Measurements from ENCODE around the gene ICOS.
"Not testable (repeated sequence)": the region's sequence is repeated elsewhere in the genome, so short reads cannot be mapped to it uniquely, and the experiment has no call there.

ICOS gene

DNA sequence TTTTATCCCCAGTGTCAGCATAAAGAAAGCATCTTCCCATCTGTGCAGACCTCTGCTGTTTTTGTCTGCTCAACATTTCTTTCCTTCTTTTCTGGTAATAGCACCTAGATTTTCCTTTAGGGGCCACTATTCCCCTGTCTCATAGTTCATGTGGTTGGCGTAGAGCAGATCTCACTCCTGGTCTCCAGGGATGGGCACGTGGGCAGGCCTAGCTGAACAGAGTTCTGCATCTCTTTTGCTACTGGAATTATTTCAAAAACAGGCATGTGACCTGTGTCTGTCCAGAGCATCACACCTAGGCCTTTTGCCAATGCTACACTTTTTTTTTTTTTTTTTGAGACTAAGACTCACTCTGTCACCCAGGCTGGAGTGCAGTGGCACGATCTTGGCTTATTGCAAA lies 17.7 kb upstream of the ICOS start:
- no peak for DNase-seq

DNA sequence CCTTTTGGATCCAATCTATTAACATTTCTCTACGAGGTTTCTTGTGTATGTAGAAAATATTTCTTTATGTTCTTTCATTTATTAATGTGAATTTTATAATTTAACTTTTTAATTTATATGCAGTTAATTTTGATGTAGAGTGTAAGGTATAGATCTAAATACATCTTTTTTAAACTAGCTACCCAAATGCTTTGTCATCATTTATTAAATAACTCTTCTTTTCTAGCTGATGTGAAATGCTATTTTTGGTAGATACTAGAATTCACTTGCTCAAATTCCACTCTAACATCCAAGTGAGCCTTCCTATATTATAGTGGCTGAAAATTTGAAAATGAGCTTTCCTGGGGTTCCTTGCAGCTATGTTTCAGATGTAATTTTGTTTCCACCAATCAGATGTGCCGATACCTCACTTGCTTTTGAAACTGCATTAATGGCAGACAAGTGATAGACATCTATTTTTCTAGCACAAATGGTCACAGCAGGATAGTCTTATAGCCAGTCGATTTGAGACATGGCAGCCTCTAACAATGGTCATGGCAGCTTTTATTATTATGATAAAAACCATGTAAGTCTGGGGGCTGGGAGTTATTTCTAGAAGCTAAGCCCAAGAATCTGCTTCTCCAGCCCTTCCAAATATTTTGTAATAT lies 10.9 kb upstream of the ICOS start:
- DNase-seq = no peak

DNA sequence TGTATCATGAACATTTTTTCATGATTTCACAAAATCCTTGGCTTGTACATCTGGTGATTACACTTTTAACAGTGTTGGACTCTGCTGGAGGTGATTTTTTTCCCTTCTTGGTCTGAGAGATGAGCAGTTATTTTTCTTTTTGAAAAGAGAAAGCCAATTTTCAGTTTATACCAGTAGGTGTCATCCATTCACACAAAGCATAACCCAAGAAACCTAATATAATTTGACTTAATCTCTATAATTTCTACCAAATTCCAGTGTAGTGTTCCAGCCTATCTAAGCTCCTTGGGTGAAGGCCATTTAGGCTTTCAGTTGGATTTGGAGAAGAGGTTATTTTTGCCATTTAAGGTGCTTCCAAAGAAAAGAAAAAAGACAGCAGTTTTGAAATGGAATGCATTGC lies 7.7 kb upstream of the ICOS start:
- DNase-seq = no peak

DNA sequence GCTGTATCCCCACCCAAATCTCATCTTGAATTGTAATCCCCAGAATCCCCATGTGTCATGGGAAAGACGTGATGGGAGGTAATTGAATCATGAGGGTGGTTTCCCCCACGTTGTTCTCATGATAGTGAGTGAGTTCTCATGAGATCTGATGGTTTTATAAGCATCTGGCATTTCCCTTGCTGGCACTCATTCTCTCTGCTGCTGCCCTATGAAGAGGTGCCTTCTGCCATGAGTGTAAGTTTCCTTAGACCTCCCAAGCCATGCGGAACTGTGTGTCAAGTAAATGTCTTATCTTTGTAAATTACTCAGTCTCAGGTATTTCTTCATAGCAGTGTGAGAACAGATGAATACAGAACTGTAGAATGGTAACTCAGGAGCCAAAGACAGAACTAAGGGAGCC lies 5.3 kb upstream of the ICOS start:
- not testable (repeated sequence) for DNase-seq

DNA sequence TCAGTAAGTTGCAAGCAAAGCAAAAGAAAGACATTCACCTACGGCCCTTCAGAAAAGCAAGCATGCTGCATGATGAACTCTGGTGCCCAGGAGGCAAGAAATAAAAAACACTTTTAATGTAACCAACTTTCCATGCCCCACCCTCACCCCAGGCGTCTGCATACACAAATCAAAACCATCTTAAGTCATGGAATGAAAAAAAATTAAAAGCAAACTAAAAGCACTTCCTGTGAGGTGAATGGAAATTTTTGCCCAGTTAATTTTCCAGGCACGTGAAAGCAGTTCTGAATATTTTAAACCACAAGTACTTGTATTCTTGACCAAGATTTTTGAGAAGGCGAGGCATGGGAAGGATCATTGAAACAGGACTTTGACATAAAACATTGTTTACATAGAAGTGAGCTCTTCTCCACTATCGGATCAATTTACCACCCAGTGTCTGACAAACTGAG lies 2.5 kb upstream of the ICOS start:
- peak; percentile 61 to 62 for DNase-seq

DNA sequence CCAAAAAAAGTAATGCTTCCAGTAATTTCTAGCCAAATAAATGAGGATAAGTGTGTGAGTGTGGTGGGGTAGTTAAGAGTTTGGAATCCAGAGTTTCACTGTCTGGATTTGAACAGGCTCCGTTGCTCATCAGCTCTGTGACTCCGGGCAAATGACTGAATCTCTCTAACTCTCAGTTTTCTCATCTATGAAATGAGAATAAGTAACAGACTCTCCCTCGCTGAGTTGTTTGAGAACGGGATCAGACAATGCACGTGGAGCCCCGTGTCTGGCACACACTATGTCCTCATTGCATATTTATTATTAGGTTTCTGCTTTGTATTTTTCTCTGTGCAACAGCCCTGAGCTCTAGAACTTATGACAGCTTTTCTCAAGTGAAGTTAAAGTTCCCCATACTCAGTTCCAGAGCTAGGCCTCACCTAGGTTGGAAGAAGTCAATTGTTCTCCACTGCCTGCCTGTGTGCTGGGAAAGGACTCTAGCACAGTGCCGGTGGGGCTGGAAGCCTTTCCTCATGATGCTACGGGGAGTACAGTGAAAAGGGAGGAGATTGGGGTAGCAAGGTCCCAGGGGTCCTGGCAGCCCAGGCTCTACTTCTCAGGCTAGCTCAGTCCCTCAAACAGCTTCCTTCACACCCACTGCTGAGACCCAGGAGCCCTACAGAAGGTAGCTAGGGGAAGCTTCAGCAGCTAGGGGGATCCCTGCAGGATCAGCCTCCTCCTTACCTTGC lies 1.7 kb upstream of the ICOS start:
- DNase-seq = no peak

DNA sequence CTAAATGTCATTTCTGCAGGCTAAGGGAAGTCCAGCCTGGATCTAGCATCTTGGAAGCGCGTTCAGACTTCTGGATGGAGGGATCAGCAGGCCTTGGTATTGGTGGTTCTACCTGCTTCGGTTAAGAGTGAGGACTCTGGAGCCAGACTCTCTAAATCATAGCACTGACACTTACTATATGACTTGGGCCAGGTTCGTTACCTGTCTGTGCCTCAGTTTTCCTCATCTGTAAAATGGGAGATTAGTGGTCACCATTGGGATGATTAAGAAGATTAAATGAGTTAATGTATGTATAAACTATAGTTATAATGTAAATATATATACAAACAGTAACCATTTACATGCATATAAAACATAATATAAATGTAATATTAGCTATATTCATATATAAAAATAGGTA lies 995 bp upstream of the ICOS start:
- DNase-seq = no peak

DNA sequence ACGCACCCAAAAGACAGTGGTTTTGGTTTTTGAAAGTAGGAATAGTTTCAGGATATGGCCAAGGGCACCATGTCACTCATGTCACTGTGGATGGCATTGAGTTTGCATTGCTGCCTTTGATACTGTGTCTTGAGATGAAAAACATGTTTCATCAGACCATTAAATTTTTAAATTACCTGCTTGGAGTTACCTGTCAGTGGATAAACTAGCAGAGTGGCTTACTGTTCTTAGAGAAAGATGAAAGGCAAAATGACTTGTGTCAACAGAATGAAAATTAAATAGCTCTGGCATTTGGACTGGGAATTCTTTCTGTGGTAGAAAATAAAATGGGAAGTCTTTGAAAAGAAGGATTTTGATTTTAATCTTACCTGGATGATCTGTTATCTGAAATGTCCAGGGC lies 386 bp downstream of the ICOS start:
- DNase-seq = no peak

DNA sequence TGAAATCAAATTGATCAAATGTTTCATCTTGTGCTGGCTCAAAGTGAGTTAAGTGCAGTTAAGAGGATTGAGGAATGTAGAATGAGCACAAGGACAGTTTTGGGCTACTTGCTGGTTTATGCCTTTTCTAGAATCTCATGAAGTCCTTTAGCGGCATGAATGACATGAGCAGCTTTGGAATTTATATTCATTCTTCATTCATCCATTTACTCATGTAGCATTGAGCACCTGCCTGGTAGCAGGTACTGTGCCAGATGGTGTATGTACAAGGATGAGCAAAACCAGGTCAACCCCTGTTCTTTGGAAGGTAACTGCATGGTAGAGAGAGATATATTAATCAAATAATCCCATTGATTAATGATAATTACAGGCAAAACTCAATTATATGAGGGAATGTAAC lies 1.2 kb downstream of the ICOS start:
- no peak for DNase-seq

DNA sequence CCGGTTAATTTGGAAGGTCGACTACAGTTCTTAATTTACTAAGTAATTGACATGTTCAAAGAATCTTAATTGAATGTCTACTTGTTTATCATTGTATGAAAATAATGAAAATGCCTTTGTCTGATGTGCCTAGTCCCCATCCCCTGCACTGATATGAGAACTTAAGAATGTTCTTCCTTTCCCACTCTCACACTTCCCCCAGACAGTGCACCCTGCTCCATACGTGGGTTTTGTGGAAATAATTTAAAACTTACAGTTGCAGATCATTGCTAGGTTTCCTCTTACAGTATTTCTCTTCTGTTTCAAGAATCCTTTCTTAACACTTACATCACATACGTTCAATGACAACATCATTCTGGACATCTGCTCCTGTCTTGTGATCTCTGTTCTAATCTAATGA lies 3.5 kb downstream of the ICOS start:
- no peak for DNase-seq

DNA sequence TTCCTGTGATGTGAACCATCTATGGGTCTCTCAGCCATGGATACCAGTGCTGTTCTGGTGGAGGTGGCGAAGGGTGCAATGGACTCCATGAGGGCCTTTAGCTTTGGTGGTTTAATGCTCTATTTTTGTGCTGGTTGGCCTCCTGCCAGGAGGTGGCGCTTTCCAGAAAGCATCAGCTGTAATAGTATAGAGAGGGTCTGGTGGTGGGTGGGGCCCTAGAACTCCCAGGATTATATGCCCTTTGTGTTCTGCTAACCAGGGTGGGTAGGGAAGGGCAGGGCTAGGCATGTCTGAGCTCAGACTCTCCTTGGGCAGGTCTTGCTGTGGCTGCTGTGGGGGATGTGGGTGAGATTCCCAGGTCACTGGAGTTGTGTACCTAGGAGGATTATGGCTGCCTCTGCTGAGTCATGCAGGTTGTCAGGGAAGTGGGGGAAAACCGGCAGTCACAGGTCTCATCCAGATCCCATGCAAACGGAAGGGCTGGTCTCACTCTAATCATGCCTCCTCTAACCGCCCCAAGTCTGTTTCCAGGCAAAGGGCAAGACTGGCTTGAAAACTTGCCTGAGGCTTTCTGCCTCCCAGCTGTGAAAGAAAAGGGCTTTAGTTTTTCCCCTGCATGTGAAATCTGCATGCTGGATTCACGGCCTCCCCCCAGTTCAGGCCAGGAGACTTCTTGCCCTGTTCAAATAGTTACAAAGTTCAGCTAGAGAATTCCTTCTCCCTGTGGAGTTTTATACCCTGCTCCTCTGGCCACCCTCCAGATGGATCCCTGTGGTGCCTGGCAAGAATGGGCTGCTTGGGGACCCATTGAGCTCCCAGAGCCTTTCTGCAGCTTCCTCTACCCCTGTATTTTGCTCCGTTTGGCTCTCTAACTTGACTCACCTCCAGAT lies 7.2 kb downstream of the ICOS start:
- DNase-seq = not testable (repeated sequence)

DNA sequence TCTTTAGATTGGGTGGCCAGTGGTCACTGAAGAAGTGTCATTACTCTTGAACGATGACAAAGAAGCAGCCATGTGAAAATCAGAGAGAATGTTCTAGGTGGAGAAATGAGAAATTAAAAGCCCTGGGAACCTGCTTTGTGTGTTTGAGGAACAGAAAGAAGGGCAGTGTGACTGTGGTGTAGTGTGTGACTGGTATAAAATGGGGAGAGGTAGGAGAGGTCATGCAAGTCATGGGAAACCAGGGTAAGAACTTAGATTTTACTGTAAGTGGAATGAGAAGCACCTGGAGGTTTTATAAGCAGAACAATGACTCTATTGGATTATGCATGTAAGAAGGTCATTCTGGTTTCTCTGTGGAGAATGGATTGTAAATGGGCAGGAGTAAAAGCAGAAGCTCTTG lies 12.2 kb downstream of the ICOS start:
- no peak for DNase-seq

DNA sequence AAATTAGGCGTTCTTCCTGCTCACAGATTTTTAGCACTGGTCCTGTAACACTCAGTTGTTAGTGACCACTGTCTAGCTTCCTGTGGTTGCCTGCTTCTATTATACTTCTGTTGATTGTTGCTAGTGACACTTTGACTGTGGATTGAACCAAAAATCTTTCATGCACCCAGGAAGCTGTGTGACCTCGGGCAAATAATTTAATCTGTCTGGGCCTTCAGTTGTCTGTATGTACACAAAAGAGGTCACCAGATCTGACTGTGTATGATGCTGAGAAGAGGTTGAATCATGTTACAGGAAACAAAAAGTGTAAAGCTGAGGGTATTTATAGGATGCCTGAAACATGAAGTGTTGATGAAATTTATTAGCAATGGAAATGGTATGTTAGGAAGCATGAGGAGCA lies 12.7 kb downstream of the ICOS start:
- no peak for DNase-seq

DNA sequence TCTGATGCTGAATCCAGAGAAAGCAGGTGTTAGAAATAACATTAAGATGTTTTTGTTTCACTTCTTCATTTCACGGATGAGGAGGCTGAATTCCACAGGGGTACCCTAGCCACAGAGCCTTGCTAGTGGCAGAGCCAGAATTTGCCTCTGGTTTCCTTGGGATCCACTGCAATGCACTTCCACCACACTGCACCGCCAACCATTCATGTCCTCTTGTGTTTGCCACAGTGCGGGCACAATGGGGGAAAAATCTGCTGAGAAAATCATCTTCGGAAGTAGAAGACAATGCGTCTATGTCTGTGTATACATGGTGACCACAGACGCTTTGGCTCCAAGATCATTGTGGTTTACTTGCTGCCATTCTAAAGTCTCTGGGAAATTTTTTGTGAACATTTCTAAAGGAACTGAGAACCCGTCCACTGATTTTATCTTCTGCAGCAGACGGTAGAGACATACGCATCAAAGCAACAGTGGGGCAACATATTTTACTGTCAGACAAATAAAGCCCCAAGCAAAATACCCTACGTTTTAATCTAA lies 14.9 kb downstream of the ICOS start:
- DNase-seq = peak in 1 of 2 donors; percentile 39

DNA sequence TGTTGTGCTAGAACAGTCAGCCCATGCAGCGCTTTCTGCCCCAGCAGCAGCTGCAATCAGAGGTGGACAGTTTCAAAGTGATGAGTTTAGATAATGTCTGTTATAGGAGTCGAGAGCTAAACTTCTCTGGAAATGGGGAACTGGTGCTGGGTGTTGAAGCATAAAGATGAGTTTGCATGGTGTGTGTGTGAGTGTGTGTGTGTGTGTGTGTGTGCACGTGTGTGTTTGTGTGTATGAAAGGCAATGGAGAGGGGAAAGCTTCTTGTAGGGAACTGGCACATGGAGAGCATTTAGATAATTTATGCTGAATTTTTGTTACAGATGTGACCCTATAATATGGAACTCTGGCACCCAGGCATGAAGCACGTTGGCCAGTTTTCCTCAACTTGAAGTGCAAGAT lies 22.7 kb downstream of the ICOS start:
- DNase-seq = no peak

DNA sequence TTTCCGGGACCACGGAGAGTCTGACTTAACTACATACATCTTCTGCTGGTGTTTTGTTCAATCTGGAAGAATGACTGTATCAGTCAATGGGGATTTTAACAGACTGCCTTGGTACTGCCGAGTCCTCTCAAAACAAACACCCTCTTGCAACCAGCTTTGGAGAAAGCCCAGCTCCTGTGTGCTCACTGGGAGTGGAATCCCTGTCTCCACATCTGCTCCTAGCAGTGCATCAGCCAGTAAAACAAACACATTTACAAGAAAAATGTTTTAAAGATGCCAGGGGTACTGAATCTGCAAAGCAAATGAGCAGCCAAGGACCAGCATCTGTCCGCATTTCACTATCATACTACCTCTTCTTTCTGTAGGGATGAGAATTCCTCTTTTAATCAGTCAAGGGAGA lies 23.1 kb downstream of the ICOS start:
- no peak for DNase-seq

DNA sequence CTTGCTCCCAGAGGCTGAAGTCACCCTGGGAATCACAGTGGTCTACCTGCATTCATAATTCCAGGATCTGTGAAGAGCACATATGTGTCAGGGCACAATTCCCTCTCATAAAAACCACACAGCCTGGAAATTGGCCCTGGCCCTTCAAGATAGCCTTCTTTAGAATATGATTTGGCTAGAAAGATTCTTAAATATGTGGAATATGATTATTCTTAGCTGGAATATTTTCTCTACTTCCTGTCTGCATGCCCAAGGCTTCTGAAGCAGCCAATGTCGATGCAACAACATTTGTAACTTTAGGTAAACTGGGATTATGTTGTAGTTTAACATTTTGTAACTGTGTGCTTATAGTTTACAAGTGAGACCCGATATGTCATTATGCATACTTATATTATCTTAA lies 24.2 kb downstream of the ICOS start:
- DNase-seq = no peak

DNA sequence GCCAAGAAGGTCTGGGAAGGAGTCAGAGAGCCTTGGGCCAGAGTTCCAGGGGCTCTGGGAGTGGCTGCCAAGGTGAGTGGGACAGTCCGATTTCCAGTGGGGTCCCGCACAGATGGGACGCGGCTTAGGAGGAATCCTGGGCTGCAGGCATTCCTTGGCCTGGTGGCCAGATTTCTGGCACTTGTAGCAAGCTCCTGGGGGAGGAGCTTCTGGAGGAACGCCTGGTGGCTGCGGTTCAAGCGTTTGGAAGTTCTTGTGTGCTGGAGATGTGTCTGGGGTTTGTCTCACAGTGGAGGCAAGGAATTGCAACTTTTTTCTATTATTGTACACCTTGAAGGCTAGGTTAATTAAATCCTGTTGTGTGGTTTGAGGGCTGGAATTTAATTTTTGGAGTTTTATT lies 28.6 kb downstream of the ICOS start:
- DNase-seq = not testable (repeated sequence)

DNA sequence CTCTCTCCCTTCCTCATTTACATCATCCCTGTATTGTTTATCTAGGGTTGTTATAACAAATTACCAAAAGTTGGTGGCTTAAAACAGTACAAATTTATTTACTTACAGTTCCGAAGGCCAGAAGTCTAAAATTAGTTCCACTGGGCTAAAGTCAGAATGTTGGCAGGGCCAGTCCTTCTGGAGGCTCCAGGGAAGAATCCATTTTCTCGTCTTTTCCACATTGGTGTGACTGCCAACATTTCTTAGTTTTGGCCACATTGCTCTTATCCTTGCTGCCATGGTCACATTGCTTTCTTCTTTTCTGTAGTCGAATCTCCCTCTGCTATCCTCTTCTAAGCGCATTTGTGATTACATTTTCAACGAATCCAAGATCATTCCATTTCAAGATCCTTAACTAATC lies 34.7 kb downstream of the ICOS start:
- no peak for DNase-seq

DNA sequence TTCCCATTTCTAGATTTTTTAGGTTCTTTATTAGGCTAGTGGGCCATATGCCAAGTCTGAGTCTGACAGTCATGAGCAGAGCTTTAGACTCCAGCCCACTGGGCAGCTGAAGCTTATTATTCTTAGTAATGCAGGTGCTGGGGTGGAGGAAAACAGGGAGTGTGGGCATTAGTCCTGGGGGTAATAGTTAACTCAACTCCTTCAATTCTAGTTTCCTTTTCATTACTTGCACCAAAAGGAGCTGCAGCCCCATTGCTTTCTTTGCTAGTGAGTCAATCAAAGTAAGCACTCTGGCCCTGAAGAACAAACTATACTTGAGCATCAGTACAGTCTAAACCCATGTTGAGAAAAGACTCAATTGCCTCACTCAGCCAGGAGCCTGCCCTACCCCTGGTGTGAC lies 35.5 kb downstream of the ICOS start:
- DNase-seq = no peak

DNA sequence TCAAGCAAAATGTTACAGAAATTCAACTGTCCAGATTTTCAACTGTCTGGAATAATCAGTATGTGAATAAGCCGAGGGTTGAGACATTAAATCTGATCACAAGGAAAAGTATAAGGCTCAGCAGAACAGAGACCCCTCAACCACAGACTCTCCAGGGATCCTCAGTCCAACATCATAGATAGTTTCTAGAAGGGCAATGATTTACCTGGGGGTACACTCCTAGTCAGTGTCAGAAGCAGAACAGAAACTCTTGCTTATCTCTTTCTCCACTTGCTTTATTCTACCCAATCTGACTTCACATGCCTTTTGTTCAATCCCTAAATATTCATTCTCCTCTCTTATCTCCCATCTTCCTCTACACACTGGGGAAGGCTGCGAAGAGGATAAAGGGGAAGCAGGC lies 36.4 kb downstream of the ICOS start:
- DNase-seq = no peak

DNA sequence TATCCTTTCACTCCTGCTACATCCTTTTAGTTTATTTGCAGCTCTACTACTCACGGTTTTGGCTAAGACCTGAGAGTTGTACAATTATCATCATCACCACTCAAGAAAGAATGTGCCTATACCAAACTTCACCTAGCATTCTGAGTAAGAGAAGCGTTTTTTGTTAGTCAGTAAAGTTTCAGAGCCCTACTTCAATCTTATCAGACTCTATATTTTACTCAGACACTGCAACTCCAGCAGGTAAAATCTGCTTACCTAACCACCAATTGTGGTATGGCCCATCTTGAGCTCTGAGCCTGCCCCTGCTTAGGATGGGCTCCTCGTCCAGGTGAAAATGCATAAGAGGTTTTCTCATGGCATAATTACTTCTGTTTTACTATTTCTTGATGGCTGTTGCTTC lies 37.1 kb downstream of the ICOS start:
- DNase-seq = no peak

DNA sequence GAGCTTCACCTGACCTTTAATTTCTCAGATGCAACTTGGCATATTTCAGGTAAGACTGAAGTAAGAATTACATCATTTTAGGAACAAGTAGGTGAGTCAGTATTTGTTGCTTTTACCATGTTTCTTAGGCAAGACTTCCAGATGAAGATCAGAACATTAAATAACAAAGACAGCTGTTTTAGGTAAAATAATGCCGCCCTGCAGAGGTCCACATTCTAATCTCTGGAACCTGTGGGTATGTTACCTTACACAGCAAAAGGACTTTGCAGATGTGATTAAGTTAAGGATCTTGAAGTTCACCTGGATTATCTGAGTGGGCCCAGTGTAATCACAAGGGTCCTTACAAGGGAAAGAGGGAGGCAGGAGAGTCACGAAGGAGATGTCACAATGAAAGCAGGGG lies 39.3 kb downstream of the ICOS start:
- no peak for DNase-seq

DNA sequence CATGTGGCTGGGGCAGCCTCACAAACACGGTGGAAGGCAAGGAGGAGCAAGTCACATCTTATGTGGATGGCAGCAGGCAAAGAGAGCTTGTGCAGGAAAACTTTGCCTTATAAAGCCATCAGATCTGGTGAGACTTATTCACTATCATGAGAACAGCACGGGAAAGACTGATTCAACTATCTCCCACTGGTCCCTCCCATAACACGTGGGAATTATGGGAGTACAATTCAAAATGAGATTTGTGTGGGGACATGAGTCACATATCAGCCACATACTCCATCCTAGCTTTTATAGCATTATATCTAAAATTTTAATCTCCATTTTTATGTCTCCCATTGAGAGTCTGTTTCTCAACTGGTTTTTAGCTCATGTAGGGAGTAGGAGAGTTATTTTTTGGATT lies 45.7 kb downstream of the ICOS start:
- DNase-seq = no peak
